ENCODE results near the gene USP33.

GRCh38 chr1:77652970-77653516 lies 106.6 kb downstream of the USP33 start:
- no peak for TF ChIP-seq CTCF (IDR thresholded peaks at IDR 0.05)
- no peak for TF ChIP-seq SMC3 (IDR thresholded peaks at IDR 0.05)
- no peak for TF ChIP-seq JUN (IDR thresholded peaks at IDR 0.05)
- TF ChIP-seq POLR2A (IDR thresholded peaks at IDR 0.05; ENCODE audit: low read length): no peak
- no peak for TF ChIP-seq CBX2 (IDR thresholded peaks at IDR 0.05; ENCODE audit: borderline replicate concordance, low read depth)
- TF ChIP-seq, protein P1, sequence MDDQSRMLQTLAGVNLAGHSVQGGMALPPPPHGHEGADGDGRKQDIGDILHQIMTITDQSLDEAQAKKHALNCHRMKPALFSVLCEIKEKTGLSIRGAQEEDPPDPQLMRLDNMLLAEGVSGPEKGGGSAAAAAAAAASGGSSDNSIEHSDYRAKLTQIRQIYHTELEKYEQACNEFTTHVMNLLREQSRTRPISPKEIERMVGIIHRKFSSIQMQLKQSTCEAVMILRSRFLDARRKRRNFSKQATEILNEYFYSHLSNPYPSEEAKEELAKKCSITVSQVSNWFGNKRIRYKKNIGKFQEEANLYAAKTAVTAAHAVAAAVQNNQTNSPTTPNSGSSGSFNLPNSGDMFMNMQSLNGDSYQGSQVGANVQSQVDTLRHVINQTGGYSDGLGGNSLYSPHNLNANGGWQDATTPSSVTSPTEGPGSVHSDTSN (IDR thresholded peaks at IDR 0.05): no peak
- no peak for TF ChIP-seq EP300 (IDR thresholded peaks at IDR 0.05)
